ENCODE data around the gene CCNB2.

Gene CCNB2

DNA sequence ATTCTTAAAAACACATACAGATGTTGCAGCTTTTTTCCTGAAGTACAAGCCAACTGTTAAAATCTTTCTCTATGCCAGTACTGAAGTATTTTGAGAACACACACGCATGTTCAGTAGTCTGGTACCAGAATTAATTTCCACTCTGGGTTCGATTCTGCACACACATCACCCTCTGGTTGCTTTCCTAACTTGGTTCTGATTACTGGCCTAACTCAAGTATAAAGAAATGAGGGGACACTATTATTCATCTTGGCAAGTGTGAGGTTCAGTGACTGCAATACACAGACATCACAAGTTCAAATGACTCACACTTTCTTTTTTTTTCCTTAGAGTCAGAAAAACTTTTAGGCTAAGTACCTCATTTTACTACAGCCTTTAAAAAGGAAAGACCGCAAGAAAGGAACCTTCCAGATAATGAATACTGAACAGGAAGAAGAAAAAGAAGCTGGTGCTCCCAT is 64.3 kb downstream of the CCNB2 start:
- Histone ChIP-seq H3K9me3 (ENCODE audit: control insufficient read depth, low read depth, low read length) (no peaks in the 10 kb centered on the region), H3K9ac (ENCODE audit: low read length) (no peak overlapping the region), H3K4me1 (ENCODE audit: control insufficient read depth, low read depth, low read length) (no peaks in the 10 kb centered on the region), H3K27ac (ENCODE audit: low read length) (no peak overlapping the region), H3K36me3 (ENCODE audit: control insufficient read depth, low read depth, low read length) (peaks cover 27% of the 10 kb centered on the region), H3K27me3 (ENCODE audit: control insufficient read depth, insufficient read depth, low read length) (no peaks in the 10 kb centered on the region), H3K4me3 (ENCODE audit: low read length) (no peak overlapping the region)

DNA sequence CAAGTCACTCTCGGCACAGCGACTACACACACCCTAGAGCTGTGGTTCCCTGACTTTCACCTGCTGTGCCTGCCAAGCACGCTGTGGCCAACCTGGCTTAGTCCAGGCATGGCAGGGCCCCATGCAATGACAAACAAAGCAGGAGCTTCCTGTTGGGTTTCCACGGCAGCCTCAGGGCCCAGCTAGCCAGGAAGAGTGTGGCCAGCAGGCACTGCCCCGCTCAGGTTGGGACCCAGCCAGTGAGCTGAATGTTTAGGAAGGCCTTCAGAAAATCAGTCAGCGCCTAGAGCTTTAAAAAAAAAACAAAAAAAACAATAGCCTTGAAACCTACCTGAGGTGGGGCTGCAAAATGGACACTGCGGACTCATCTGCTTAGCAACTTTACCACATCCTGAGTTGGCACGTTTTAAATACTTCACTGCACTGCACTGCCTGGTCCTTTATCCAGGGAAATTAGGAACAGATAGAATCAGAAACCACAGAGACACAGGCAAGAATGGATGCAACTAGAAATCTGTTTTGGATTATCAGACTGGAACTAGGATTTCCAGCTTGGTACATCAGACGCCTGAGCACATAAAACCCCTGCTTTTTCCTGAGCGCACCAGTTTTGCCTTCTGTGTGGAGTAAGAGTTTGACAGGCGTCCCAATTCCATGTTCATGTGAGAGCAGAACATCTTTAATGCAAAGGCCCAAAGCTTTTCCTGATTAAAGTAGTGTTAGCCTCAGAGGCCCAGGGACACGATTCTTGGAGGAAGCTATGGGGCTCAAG is 65.5 kb downstream of the CCNB2 start:
- Histone ChIP-seq H3K36me3 (ENCODE audit: control insufficient read depth, low read depth, low read length) (peaks cover 27% of the 10 kb centered on the region), H3K27ac (ENCODE audit: low read length) (no peak overlapping the region), H3K9ac (ENCODE audit: low read length) (no peak overlapping the region), H3K4me3 (ENCODE audit: low read length) (no peak overlapping the region), H3K27me3 (ENCODE audit: control insufficient read depth, insufficient read depth, low read length) (no peaks in the 10 kb centered on the region), H3K9me3 (ENCODE audit: control insufficient read depth, low read depth, low read length) (no peaks in the 10 kb centered on the region), H3K4me1 (ENCODE audit: control insufficient read depth, low read depth, low read length) (no peaks in the 10 kb centered on the region)

DNA sequence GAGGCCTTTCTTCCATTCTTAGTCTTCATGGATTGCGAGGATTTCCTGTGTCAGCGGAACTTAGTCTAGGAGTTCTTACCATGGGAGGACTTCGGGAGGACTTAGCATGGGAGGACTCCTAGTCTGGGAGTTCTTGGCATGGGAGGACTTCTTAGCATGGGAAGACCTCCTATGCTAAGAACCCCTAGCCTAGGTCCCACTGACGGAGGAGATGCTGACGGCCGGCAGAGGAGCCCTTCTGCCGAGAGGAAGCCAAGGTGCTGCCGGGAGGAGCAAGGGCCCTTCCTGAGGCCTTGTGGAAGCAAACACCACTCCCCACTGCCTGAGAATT is 66.1 kb downstream of the CCNB2 start:
- Histone ChIP-seq H3K36me3 (ENCODE audit: control insufficient read depth, low read depth, low read length) (peaks cover 27% of the 10 kb centered on the region), H3K9me3 (ENCODE audit: control insufficient read depth, low read depth, low read length) (no peaks in the 10 kb centered on the region), H3K27me3 (ENCODE audit: control insufficient read depth, insufficient read depth, low read length) (no peaks in the 10 kb centered on the region), H3K4me1 (ENCODE audit: control insufficient read depth, low read depth, low read length) (no peaks in the 10 kb centered on the region), H3K4me3 (ENCODE audit: low read length) (no peak overlapping the region), H3K9ac (ENCODE audit: low read length) (no peak overlapping the region), H3K27ac (ENCODE audit: low read length) (no peak overlapping the region)

DNA sequence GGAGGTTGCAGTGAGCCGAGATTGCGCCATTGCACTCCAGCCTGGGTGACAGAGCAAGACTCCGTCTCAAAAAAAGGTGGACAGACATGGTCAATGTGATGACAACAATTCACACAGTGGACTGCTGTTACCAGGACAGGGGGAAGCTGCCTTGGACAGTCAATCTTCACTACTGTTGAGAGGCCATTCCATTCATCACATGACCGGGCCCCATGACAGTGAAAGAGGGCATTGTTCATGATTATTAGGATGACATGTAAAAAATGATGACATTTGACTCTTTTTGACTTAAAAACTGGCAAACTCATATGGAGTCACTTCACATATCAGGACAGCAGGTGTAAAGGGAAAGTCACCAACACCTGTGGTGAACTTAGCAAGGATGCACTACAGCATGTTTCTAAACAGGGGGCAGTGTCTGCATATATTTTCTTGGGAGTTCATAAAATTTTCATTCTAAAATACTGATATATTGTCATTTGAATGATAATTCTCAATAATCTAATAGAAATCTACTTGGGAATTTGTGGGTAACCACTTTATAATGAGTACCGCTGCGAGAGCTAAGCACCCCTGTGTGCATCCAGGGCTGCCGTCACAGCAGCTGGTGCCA is 67.4 kb downstream of the CCNB2 start:
- H3K4me3 ChIP-seq (ENCODE audit: low read length) = no peak overlapping the region
- H3K27me3 ChIP-seq (ENCODE audit: control insufficient read depth, insufficient read depth, low read length) = no peaks in the 10 kb centered on the region
- no peaks in the 10 kb centered on the region for H3K4me1 ChIP-seq (ENCODE audit: control insufficient read depth, low read depth, low read length)
- H3K9ac ChIP-seq (ENCODE audit: low read length) = no peak overlapping the region
- H3K9me3 ChIP-seq (ENCODE audit: control insufficient read depth, low read depth, low read length) = no peaks in the 10 kb centered on the region
- H3K36me3 ChIP-seq (ENCODE audit: control insufficient read depth, low read depth, low read length) = peaks cover 33% of the 10 kb centered on the region
- H3K27ac ChIP-seq (ENCODE audit: low read length) = no peak overlapping the region

DNA sequence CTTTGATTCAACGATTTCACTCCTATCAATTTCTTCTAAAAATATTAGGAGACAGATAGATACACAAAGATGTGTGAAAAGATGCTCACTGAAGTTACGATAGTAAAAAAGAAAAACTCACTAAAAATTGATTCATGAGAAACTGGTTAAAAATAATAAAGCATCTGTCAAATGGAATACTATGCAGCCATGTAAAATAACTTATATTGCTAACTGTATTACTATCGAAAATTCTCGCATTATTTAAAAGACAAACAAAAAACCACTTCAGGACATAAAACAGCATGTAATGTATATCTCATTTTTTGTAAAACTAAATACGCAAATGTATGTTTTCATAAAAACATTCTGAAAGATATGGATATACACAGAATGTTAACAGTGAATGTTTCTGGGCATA is 68.2 kb downstream of the CCNB2 start:
- H3K9ac ChIP-seq (ENCODE audit: low read length) = no peak overlapping the region
- no peaks in the 10 kb centered on the region for H3K27me3 ChIP-seq (ENCODE audit: control insufficient read depth, insufficient read depth, low read length)
- H3K36me3 ChIP-seq (ENCODE audit: control insufficient read depth, low read depth, low read length) = peaks cover 33% of the 10 kb centered on the region
- H3K27ac ChIP-seq (ENCODE audit: low read length) = no peak overlapping the region
- H3K4me1 ChIP-seq (ENCODE audit: control insufficient read depth, low read depth, low read length) = no peaks in the 10 kb centered on the region
- H3K4me3 ChIP-seq (ENCODE audit: low read length) = no peak overlapping the region
- H3K9me3 ChIP-seq (ENCODE audit: control insufficient read depth, low read depth, low read length) = no peaks in the 10 kb centered on the region

DNA sequence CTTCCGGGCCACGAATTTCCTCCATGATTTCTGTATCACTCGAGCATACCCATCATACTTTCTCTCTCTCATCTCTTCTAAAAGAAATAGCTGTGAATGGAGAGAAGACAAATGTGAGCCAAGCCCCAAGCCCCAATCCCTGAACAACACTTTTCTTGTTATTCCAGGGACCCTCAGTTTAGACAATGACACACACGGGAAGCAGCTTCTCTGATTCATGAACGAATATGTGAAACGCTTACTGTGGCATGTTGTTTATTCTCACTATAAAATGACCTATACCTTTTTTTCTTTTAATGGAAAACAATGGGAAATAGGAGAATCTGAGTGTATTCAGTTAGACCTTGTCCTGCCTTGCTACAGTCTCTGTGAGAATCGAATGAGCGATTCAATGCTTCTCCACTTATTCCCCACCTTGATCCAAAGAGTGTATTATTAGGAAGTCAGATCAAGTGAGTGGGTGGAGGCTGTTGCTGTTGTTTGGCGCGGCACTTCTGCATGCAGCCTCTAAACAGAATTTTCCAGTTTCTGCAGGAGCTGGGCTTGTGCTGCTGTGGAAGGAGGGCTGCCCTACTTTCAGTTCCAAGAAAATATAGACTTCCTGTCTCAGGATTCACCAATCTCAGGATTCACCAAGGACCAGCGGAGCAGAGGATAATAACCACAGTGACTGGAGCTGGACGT is 69.3 kb downstream of the CCNB2 start:
- Histone ChIP-seq H3K27ac (ENCODE audit: low read length) (no peak overlapping the region), H3K36me3 (ENCODE audit: control insufficient read depth, low read depth, low read length) (peaks cover 29% of the 10 kb centered on the region)

More for the DNA sequence above, 69.3 kb downstream of the CCNB2 start:
- Histone ChIP-seq H3K4me3 (ENCODE audit: low read length) (no peak overlapping the region), H3K27me3 (ENCODE audit: control insufficient read depth, insufficient read depth, low read length) (no peaks in the 10 kb centered on the region), H3K4me1 (ENCODE audit: control insufficient read depth, low read depth, low read length) (no peaks in the 10 kb centered on the region), H3K9ac (ENCODE audit: low read length) (no peak overlapping the region), H3K9me3 (ENCODE audit: control insufficient read depth, low read depth, low read length) (no peaks in the 10 kb centered on the region)
